Astrocyte (in vitro differentiated cells and primary cell): Measurements from ENCODE around the gene DNM1.

Experiments used
- EZH2 ChIP-seq: IDR thresholded peaks from 2 replicates; pipeline ENCODE4 v1.6.1; 2012; ENCODE audit warnings: mild to moderate bottlenecking, low read length, inconsistent platforms; ENCODE audit not compliant: insufficient read depth
- TF ChIP-seq, protein P1 (sequence below): IDR thresholded peaks from 2 replicates; pipeline ENCODE4 v1.5.1; 2011; ENCODE audit warnings: low read depth, mild to moderate bottlenecking, inconsistent platforms, low read length, moderate library complexity; ENCODE audit not compliant: insufficient read depth

DNA sequence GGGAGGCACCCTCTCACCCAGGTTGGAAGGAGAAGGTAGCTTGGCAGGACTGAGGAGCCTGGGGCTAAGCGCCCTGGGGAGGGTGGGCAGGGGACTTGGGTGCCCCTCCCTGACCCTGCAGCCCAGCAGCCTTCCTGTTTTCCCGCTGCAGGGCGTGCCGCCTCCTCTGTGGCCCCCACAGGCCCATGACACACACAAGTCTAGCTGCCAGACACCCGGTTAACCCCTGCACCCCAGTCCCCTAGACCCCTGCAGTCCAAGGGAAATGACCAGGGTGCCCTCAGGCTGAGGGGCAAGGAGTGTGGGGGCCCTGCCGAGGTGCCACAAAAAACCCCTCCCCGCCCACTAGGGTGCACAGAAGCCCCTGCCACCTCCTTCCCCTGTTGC lies 39.6 kb downstream of the DNM1 start:
- TF ChIP-seq EZH2: no peak
- TF ChIP-seq, protein P1, sequence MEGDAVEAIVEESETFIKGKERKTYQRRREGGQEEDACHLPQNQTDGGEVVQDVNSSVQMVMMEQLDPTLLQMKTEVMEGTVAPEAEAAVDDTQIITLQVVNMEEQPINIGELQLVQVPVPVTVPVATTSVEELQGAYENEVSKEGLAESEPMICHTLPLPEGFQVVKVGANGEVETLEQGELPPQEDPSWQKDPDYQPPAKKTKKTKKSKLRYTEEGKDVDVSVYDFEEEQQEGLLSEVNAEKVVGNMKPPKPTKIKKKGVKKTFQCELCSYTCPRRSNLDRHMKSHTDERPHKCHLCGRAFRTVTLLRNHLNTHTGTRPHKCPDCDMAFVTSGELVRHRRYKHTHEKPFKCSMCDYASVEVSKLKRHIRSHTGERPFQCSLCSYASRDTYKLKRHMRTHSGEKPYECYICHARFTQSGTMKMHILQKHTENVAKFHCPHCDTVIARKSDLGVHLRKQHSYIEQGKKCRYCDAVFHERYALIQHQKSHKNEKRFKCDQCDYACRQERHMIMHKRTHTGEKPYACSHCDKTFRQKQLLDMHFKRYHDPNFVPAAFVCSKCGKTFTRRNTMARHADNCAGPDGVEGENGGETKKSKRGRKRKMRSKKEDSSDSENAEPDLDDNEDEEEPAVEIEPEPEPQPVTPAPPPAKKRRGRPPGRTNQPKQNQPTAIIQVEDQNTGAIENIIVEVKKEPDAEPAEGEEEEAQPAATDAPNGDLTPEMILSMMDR: no peak
